Peyer's patch (tissue), 4 donors: Measurements from ENCODE around the gene CERKL. TPM values are rescaled to one million over a fixed set of nuclear protein-coding genes. Genes with fewer than 3 reads are reported as not detected.

Experiments used
- DNase-seq, 3 donors: peaks; one replicate each; pipeline ENCODE4 v3.0.0-alpha.2; 2017 to 2019
- H3K27ac ChIP-seq, 4 donors: fragments of 200-600 bp; sonication (generic); one replicate each; pipeline ENCODE4 v1.5.1; 2016 to 2019
- H3K27me3 ChIP-seq, 2 donors: fragments of 200-600 bp; sonication (generic); one replicate each; pipeline ENCODE4 v1.5.1; 2019
- H3K36me3 ChIP-seq, 3 donors: fragments of 200-600 bp; sonication (generic); one replicate each; pipeline ENCODE4 v1.5.1; 2016 to 2019
- H3K4me1 ChIP-seq, 4 donors: fragments of 200-600 bp; sonication (generic); one replicate each; pipeline ENCODE4 v1.5.1; 2016 to 2019
- H3K4me3 ChIP-seq, 4 donors: fragments of 200-600 bp; sonication (generic); 1 replicate in 3 of 4; 2 replicates in 1 of 4; pipeline ENCODE4 v1.5.1; 2016 to 2019; ENCODE audit warnings: mild to moderate bottlenecking in 1 of 4
- H3K9me3 ChIP-seq, 4 donors: fragments of 200-600 bp; sonication (generic); one replicate each; pipeline ENCODE4 v1.5.1; 2016 to 2019; ENCODE audit warnings: mild to moderate bottlenecking in 1 of 4
- POLR2A ChIP-seq, 2 donors: fragments of 450-650 bp; IDR thresholded peaks; one replicate each; pipeline ENCODE4 v1.5.1; 2017; ENCODE audit warnings: antibody characterized with exemption in 2 of 2, mild to moderate bottlenecking in 2 of 2, moderate library complexity in 2 of 2
- total RNA-seq, 4 donors: library from RNA; depleted of rRNA; stranded (reverse); fragments of >200 nt; gene quantifications; one replicate each; pipeline ENCODE4 v1.1.0, GENCODE V29; 2016
- TF ChIP-seq, protein P1 (sequence below), 6 experiments: fragments of 450-650 bp in 4 of 6; fragments of 200-600 bp in 2 of 6; sonication (generic) in 1 of 6; IDR thresholded peaks; one replicate each; pipeline ENCODE4 v1.5.1; 2017 to 2019; ENCODE audit warnings: antibody characterized with exemption in 6 of 6, mild to moderate bottlenecking in 3 of 6, moderate library complexity in 1 of 6

CERKL gene
- total RNA-seq, 4 donors from 2014 or later, result 1.6 to 5.0 (median 1.7) TPM; not detected in 1

DNA sequence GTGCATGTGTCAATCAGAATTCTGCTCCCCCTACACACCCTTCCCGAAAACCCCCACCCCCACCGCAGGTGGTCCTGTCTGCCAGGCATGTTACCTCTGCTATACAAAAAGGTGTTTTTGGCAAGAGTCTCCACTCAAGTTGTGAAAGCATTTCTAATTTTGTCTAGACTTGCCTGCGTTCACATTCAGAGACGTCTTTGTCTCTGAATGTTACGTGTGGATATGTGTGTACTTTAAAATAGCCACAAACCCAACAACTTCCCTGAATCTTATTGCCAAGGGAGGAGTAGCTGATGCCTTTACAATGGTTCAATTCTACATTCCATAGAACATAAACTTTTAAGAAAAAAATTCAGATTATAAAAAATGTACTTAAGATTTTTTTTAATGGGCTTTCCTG, 133.1 kb downstream of the CERKL start:
- TF ChIP-seq, protein P1, sequence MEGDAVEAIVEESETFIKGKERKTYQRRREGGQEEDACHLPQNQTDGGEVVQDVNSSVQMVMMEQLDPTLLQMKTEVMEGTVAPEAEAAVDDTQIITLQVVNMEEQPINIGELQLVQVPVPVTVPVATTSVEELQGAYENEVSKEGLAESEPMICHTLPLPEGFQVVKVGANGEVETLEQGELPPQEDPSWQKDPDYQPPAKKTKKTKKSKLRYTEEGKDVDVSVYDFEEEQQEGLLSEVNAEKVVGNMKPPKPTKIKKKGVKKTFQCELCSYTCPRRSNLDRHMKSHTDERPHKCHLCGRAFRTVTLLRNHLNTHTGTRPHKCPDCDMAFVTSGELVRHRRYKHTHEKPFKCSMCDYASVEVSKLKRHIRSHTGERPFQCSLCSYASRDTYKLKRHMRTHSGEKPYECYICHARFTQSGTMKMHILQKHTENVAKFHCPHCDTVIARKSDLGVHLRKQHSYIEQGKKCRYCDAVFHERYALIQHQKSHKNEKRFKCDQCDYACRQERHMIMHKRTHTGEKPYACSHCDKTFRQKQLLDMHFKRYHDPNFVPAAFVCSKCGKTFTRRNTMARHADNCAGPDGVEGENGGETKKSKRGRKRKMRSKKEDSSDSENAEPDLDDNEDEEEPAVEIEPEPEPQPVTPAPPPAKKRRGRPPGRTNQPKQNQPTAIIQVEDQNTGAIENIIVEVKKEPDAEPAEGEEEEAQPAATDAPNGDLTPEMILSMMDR (IDR thresholded peaks at IDR 0.05), result no peak
- TF ChIP-seq POLR2A (IDR thresholded peaks at IDR 0.05), result no peak
- H3K27ac ChIP-seq, result no peak overlapping the region
- no peaks in the 10 kb centered on the region for H3K4me1 ChIP-seq
- H3K36me3 ChIP-seq, result peaks cover 0 to 9% (median 0%) of the 10 kb centered on the region in 3 donors
- no peaks in the 10 kb centered on the region for H3K9me3 ChIP-seq
- DNase-seq, result no peak
- H3K4me3 ChIP-seq, result no peak overlapping the region
- H3K27me3 ChIP-seq, result no peaks in the 10 kb centered on the region

DNA sequence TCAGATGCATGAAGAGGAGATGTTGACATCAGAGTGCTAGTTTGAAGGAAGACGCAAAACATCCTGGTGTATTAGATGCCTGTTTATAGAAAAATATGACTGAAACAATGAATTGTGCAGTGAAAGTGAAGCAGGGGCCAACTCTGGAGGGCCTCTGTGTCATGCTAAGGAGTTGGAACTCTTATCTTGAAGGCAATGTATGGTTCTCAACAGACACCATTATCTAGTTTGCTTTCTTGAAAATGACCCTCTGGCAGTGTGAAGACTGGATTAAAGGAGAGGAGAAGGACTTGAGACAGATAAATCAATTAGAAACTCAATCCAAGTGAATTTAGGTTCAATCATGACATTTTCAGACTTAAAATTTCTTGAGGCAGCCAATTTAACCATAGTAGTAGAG, 136.7 kb downstream of the CERKL start:
- no peak overlapping the region for H3K27ac ChIP-seq
- no peak overlapping the region for H3K4me3 ChIP-seq
- no peak for DNase-seq
- no peaks in the 10 kb centered on the region for H3K9me3 ChIP-seq
- no peaks in the 10 kb centered on the region for H3K27me3 ChIP-seq
- no peak for TF ChIP-seq POLR2A (IDR thresholded peaks at IDR 0.05)
- TF ChIP-seq, protein P1 (IDR thresholded peaks at IDR 0.05), result no peak
- no peaks in the 10 kb centered on the region for H3K4me1 ChIP-seq
- no peaks in the 10 kb centered on the region for H3K36me3 ChIP-seq

DNA sequence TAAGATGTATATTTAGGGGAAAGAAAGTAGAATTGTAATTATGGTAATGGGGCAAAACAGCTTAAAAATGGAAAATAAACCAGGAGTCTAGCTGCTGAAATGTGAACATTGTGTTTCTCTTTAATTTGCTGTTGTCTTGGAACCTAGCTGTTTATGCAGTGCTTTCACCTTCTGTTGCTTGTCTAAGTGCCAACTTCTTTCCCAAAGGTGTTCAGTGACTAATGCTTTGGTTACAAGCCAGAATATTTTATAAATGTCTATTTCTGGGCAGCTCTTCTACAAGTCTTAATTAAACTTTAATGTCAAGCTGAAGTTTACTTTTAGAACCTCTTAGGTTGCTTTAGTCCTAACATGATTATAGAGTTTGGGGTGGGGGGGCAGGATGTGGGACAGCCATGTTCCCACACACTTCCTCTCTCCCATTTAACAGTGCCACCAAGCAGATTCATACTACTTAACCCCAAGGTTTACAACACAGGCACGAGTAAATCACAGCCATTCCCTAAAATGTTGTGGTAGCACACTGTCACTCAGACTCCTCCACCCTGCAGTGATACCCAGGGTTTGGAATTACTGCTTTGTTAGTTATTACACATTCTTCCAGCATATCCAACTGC, 139.1 kb downstream of the CERKL start:
- Histone ChIP-seq H3K9me3 (no peaks in the 10 kb centered on the region), H3K4me1 (no peaks in the 10 kb centered on the region), H3K27me3 (no peaks in the 10 kb centered on the region), H3K4me3 (no peak overlapping the region), H3K36me3 (no peaks in the 10 kb centered on the region), H3K27ac (no peak overlapping the region)
- no peak for TF ChIP-seq POLR2A (IDR thresholded peaks at IDR 0.05)
- TF ChIP-seq, protein P1 (IDR thresholded peaks at IDR 0.05), result no peak
- DNase-seq, result peak in 2 of 3 donors; percentile 33 to 58

DNA sequence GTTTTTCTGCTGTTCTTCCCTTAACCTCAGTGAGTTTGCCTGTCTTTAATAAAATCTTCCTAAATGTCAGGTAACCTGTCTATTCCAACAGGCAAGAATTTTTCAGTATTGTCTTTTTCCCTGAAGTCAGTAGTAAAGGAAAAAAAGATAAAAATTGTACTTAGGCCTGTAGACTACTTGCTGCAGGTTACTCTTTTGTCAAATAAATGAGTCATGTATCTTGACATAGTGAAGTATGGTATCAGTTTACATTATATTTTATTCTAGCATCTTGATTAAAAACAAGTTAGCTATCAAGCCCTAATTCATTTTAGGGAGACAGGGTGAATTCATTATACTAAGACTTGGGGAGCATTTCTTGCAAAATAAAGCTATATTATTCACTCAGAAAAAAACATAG, 139.9 kb downstream of the CERKL start:
- Histone ChIP-seq H3K4me3 (no peak overlapping the region), H3K27ac (no peak overlapping the region), H3K27me3 (no peaks in the 10 kb centered on the region), H3K36me3 (no peaks in the 10 kb centered on the region), H3K4me1 (no peaks in the 10 kb centered on the region), H3K9me3 (no peaks in the 10 kb centered on the region)
- no peak for DNase-seq
- no peak for TF ChIP-seq POLR2A (IDR thresholded peaks at IDR 0.05)
- TF ChIP-seq, protein P1 (IDR thresholded peaks at IDR 0.05), result no peak

DNA sequence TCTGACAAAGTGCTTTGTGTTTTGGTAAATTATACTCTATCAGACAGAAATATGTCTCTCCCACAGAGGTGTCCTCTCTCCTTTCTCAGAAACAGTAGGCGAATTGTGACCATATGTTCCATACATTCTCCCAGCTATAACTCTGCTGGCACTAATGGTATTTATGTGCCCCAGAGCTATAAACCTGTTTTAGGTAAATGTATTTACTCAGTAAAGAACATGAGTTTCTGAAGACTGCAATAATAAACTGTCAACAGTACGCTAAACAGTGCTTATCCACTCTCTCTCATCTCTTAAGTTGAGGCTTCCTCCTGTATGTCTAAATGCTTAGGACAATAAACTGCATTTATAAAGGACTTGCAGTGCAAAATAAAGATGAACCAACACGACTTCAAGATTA, 141.2 kb downstream of the CERKL start:
- Histone ChIP-seq H3K27me3 (no peaks in the 10 kb centered on the region), H3K27ac (no peak overlapping the region), H3K4me1 (no peaks in the 10 kb centered on the region), H3K9me3 (no peaks in the 10 kb centered on the region), H3K36me3 (no peaks in the 10 kb centered on the region), H3K4me3 (no peak overlapping the region)
- no peak for DNase-seq
- TF ChIP-seq POLR2A (IDR thresholded peaks at IDR 0.05), result no peak
- TF ChIP-seq, protein P1 (IDR thresholded peaks at IDR 0.05), result no peak

DNA sequence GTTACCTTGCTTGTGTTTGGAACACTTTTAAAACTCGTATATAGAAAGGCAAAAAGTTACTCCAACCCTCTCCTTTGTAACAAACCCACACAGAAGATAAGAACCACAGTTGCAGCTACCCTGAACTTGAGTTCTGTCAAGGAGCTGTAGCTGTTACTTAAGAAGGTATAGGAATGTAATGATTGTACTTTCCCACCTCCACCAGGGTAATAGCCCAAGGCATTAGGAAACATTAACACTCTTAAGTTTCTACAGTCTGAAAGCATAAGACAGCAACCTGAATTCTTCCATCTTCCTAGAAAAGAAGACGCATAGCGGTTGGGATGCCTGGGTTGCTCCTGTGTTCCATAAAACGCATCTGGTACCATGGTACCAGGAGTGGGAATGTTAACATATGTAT, 156.7 kb downstream of the CERKL start:
- DNase-seq, result no peak
- TF ChIP-seq, protein P1 (IDR thresholded peaks at IDR 0.05), result no peak
- TF ChIP-seq POLR2A (IDR thresholded peaks at IDR 0.05), result no peak
- H3K9me3 ChIP-seq, result no peaks in the 10 kb centered on the region

More for the DNA sequence above, 156.7 kb downstream of the CERKL start:
- no peak overlapping the region for H3K27ac ChIP-seq
- no peaks in the 10 kb centered on the region for H3K4me1 ChIP-seq
- H3K27me3 ChIP-seq, result no peaks in the 10 kb centered on the region
- no peak overlapping the region for H3K4me3 ChIP-seq
- no peaks in the 10 kb centered on the region for H3K36me3 ChIP-seq
